ENCODE results near the gene HPDL. TPM values are rescaled to one million over a fixed set of nuclear protein-coding genes. Genes with fewer than 3 reads are reported as not detected.

HPDL gene
- total RNA-seq, 2 donors from 2014 or later: 4.3 to 29.3 TPM

GRCh38 chr1:45370575-45370974 is 43.9 kb downstream of the HPDL start:
- intact Hi-C loops (cut with DNase I): no loop called here
- no peaks in the 10 kb centered on the region for H3K27me3 ChIP-seq
- no peaks in the 10 kb centered on the region for H3K9me3 ChIP-seq
- H3K4me3 ChIP-seq: no peak overlapping the region
- DNase-seq: no peak
- H3K9ac ChIP-seq (ENCODE audit: low read depth in 2 of 2, low read length in 2 of 2): no peak overlapping the region
- H3K27ac ChIP-seq: no peak overlapping the region
- no peaks in the 10 kb centered on the region for H3K36me3 ChIP-seq
- TF ChIP-seq, protein P1, sequence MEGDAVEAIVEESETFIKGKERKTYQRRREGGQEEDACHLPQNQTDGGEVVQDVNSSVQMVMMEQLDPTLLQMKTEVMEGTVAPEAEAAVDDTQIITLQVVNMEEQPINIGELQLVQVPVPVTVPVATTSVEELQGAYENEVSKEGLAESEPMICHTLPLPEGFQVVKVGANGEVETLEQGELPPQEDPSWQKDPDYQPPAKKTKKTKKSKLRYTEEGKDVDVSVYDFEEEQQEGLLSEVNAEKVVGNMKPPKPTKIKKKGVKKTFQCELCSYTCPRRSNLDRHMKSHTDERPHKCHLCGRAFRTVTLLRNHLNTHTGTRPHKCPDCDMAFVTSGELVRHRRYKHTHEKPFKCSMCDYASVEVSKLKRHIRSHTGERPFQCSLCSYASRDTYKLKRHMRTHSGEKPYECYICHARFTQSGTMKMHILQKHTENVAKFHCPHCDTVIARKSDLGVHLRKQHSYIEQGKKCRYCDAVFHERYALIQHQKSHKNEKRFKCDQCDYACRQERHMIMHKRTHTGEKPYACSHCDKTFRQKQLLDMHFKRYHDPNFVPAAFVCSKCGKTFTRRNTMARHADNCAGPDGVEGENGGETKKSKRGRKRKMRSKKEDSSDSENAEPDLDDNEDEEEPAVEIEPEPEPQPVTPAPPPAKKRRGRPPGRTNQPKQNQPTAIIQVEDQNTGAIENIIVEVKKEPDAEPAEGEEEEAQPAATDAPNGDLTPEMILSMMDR (IDR thresholded peaks at IDR 0.05): no peak
- H3K4me1 ChIP-seq: no peaks in the 10 kb centered on the region

DNA sequence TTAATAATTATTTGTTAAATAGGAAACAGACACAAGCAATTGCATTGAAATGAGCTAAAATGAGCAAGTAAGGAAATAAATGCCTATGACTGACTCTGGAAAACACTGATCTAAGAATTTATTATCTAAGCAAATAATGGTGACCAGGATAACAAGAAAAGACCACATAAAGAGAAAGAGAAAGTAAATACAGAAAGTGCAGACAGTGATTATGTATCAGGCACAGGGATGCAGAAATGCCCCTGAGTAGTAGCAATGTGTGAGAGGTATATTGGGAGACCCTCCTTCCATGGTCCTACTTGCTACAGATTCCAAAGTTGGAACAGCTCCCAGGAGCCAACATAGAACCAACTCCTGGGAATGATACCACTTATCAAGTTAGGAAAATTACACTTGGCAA is 46.9 kb downstream of the HPDL start:
- intact Hi-C loops (cut with DNase I): no loop called here
- no peaks in the 10 kb centered on the region for H3K4me1 ChIP-seq
- no peak overlapping the region for H3K9ac ChIP-seq (ENCODE audit: low read depth in 2 of 2, low read length in 2 of 2)
- DNase-seq: no peak
- no peaks in the 10 kb centered on the region for H3K9me3 ChIP-seq
- TF ChIP-seq, protein P1 (IDR thresholded peaks at IDR 0.05): no peak
- H3K27ac ChIP-seq: no peak overlapping the region
- no peaks in the 10 kb centered on the region for H3K27me3 ChIP-seq
- no peak overlapping the region for H3K4me3 ChIP-seq
- H3K36me3 ChIP-seq: no peaks in the 10 kb centered on the region

DNA sequence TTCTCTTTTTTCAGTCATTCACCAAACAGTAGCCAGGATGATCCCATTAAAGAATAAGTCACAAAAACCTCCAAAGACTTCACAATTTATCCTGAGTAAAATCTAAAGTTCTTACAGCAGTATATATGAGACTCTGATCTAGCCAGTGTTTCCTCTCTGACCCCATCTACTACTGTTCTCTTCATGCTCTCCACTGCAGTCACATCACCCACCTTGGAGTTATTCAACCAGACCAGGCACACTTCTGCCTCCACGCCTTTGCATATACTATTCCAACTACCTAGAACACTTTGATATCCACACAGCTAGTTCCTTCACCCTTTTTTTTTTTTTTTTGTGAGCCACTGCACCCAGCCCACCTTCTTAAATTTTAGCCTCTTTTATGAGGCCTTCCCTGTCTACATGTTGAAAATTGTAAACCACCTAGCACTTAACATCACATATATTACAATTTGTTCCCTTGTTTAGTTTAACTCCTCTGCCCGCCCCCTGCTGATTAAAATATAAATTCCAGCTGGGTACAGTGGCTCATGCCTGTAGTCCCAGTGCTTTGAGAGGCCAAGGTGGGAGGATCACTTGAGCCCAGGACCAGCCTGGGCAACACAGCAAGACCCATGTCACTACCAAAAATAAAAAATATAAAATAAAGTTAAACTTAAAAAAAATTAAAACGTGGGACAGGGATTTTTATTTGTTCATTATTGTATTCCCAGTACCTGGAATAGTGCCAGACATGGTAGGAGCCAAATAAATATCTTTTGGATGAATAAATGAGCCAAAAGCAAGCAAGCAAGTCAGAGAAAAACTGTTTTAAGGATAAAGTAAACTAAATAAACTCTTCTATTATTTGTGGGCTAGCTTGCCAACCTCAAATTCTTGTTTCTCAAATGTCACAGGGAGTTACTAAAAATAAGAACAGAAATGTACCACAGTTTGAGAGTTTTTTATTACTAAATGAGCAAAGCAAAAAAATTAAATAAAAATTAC is 48.7 kb downstream of the HPDL start:
- Histone ChIP-seq H3K27me3 (no peaks in the 10 kb centered on the region), H3K4me3 (no peak overlapping the region), H3K9ac (ENCODE audit: low read depth in 2 of 2, low read length in 2 of 2) (no peak overlapping the region), H3K4me1 (no peaks in the 10 kb centered on the region), H3K36me3 (no peaks in the 10 kb centered on the region), H3K27ac (no peak overlapping the region), H3K9me3 (no peaks in the 10 kb centered on the region)
- no peak for DNase-seq
- intact Hi-C loops (cut with DNase I): no loop called here
- TF ChIP-seq, protein P1 (IDR thresholded peaks at IDR 0.05): no peak

- TF ChIP-seq, protein P1 (IDR thresholded peaks at IDR 0.05): no peak
- Histone ChIP-seq H3K9ac (ENCODE audit: low read depth in 2 of 2, low read length in 2 of 2) (no peak overlapping the region), H3K27ac (no peak overlapping the region), H3K36me3 (no peaks in the 10 kb centered on the region), H3K4me1 (no peaks in the 10 kb centered on the region), H3K9me3 (no peaks in the 10 kb centered on the region), H3K27me3 (no peaks in the 10 kb centered on the region), H3K4me3 (no peak overlapping the region)
- intact Hi-C loops (cut with DNase I): no loop called here
- no peak for DNase-seq
Measured at GRCh38 chr1:45378184-45378583, 51.5 kb downstream of the HPDL start.

Other genes with a start within 250 kb of the HPDL start
- 1 to 10 TPM; 9.0 to 9.7 TPM for gene ZSWIM5, start 120.3 kb upstream of the HPDL start, total RNA-seq
- 10 to 100 TPM; 10.1 to 20.5 TPM for gene TOE1, start 13.3 kb downstream of the HPDL start, total RNA-seq
- gene MUTYH, start 13.5 kb downstream of the HPDL start, total RNA-seq: 10 to 100 TPM; 17.0 to 65.0 TPM
- 10 to 100 TPM; 11.3 to 15.3 TPM for gene TESK2, start 164.3 kb downstream of the HPDL start, total RNA-seq
- 1 to 10 TPM in 1 of 2 donors, under 1 TPM in 1; 0.96 to 2.2 TPM for gene CCDC163, start 173.2 kb downstream of the HPDL start, total RNA-seq
- gene MMACHC, start 173.4 kb downstream of the HPDL start, total RNA-seq: 10 to 100 TPM in 1 of 2 donors, 1 to 10 TPM in 1; 5.9 to 23.6 TPM
- 100 to 1,000 TPM; 325 to 508 TPM for gene PRDX1, start 195.0 kb downstream of the HPDL start, total RNA-seq
- gene AKR1A1, start 223.9 kb downstream of the HPDL start, total RNA-seq: 100 to 1,000 TPM; 203 to 263 TPM